HepG2 (cell line): ENCODE results near the gene FITM1. TPM values are rescaled to one million over a fixed set of nuclear protein-coding genes. Genes with fewer than 3 reads are reported as not detected.
A peak's percentile ranks its signal among the peaks of the same experiment; 100 is the strongest.

Experiments used
- CAMTA2 ChIP-seq: sonication (generic); formaldehyde crosslinking; IDR thresholded peaks from 2 replicates; pipeline ENCODE4 v1.4.0; 2020; ENCODE audit warnings: mild to moderate bottlenecking, missing genetic modification reagents, borderline replicate concordance
- DNMT1 ChIP-seq: sonication (generic); formaldehyde crosslinking; IDR thresholded peaks from 2 replicates; pipeline ENCODE4 v1.5.1; 2020; ENCODE audit warnings: mild to moderate bottlenecking, missing genetic modification reagents
- FOXO1 ChIP-seq: sonication (generic); formaldehyde crosslinking; IDR thresholded peaks from 2 replicates; pipeline ENCODE4 v1.4.0; 2020; ENCODE audit warnings: missing genetic modification reagents
- HNRNPL ChIP-seq: fragments of 200-400 bp; formaldehyde crosslinking; IDR thresholded peaks from 2 replicates; pipeline ENCODE4 v1.6.1; 2017; ENCODE audit warnings: mild to moderate bottlenecking, low read depth, low read length
- MTA3 ChIP-seq: sonication (generic); formaldehyde crosslinking; IDR thresholded peaks from 2 replicates; pipeline ENCODE4 v1.4.0; 2020; ENCODE audit warnings: missing genetic modification reagents
- PRPF4 ChIP-seq: fragments of 200-400 bp; formaldehyde crosslinking; IDR thresholded peaks from 2 replicates; pipeline ENCODE4 v1.6.1; 2016; ENCODE audit warnings: low read length, low read depth; ENCODE audit not compliant: poor library complexity, severe bottlenecking
- RBM22 ChIP-seq: fragments of 200-400 bp; formaldehyde crosslinking; optimal IDR thresholded peaks from 2 replicates; pipeline ENCODE3; 2017; ENCODE audit warnings: mild to moderate bottlenecking, low read length, moderate library complexity
- SMC3 ChIP-seq: IDR thresholded peaks from 2 replicates; pipeline ENCODE4 v1.6.1; 2011; ENCODE audit warnings: low read length, improper control_type of control experiment
- TFDP1 ChIP-seq: IDR thresholded peaks from 2 replicates; pipeline ENCODE4 v1.6.1; 2016; ENCODE audit warnings: missing compliant biosample characterization, missing genetic modification reagents, borderline replicate concordance
- ZNF3 ChIP-seq: IDR thresholded peaks from 2 replicates; pipeline ENCODE4 v1.7.0; 2017; ENCODE audit warnings: inconsistent platforms
- ZNF609 ChIP-seq: sonication (generic); formaldehyde crosslinking; IDR thresholded peaks from 2 replicates; pipeline ENCODE4 v1.4.0; 2020; ENCODE audit warnings: mild to moderate bottlenecking, missing genetic modification reagents, borderline replicate concordance
- ZNF687 ChIP-seq: sonication (generic); formaldehyde crosslinking; IDR thresholded peaks from 2 replicates; pipeline ENCODE4 v1.5.1; 2020; ENCODE audit warnings: mild to moderate bottlenecking, missing genetic modification reagents, moderate library complexity
- ZNF768 ChIP-seq: sonication (generic); formaldehyde crosslinking; IDR thresholded peaks from 2 replicates; pipeline ENCODE4 v1.4.0; 2020; ENCODE audit warnings: missing genetic modification reagents
- polyA plus RNA-seq, 8 experiments: library from polyadenylated mRNA; depleted of rRNA in 3 of 8; stranded (reverse) in 7 of 8; unstranded in 1 of 8; fragments of >200 nt; fragmentation: Illumina TruSeq in 4 of 8; extraction: Trizol in 4 of 8; gene quantifications; 2 replicates each; pipeline versions ENCODE4 v1.2.1 to v1.2.3, GENCODE V29; 2011 to 2016; ENCODE audit warnings: low read depth in 4 of 8, missing spikeins in 1 of 8, mixed read lengths in 1 of 8; ENCODE audit not compliant: insufficient read depth in 1 of 8
- total RNA-seq, 5 experiments: library from RNA; depleted of rRNA; stranded (reverse); fragments of >200 nt; fragmentation: Illumina TruSeq; extraction: Trizol; gene quantifications; 2 replicates each; pipeline ENCODE4 v1.2.3, GENCODE V29; 2016; ENCODE audit warnings: low read depth in 1 of 5

The FITM1 gene
- total and polyA plus RNA-seq, 2 of the 13 experiments (the other 11 are each of a cell fraction or from before 2014, with no cell fraction given): 2.7 to 5.8 TPM

DNA sequence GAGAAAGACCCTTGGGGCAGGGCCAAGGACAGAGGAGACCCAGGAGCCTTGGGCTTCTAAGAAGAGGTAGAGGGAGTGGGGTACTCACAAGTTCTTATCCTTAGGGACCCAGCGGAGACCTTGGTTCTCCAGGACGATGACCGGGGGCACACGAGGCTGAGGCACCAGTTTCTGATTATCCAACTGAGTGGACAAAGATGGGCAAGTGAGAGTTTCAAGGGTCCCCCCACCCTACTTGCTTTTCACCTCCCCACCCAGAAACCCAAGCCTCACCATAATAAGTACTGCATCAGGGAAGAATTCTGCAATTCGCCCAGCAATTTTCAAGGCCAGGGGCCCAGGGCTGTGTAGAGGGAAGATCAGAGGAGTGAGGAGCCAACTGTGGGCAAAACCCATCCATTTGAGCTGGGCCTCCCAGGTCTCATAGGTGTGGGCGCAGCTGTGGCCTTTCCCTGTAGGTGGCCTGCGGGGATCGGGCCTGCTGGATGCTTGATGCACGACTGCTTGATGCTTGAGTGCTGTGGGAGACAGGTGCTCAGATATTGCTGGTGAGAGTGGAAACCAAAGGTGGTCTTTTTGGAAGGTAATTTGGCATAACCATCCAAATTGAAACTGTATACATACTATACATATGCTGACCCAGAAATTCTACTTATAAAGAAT lies 8.9 kb downstream of the FITM1 start (continued):
- TF ChIP-seq TFDP1 (CRISPR knock-in tag) (peak; percentile 35; the same call in 1 of the 2 replicates), RBM22 (peak; percentile 80), ZNF687 (peak; percentile 74), HNRNPL (0 out of 2 replicates have a peak, but pooled peaks have one; percentile 31), DNMT1 (CRISPR knock-in tag) (no peak), MTA3 (CRISPR knock-in tag) (peak; percentile 4; the same call in 1 of the 2 replicates), ZNF609 (CRISPR knock-in tag) (no peak), SMC3 (peak; percentile 21), CAMTA2 (CRISPR knock-in tag) (peak; percentile 76; the same call in 1 of the 2 replicates), ZNF768 (CRISPR knock-in tag) (peak; percentile 75), ZNF3 (CRISPR knock-in tag) (peak; percentile 76; the same call in 1 of the 2 replicates), FOXO1 (0 out of 2 replicates have a peak, but pooled peaks have one; percentile 17), PRPF4 (peak; percentile 57)
- TF ChIP-seq, all 625 proteins: peak for 64
